ENCODE measurements around the gene C1QTNF6. TPM values are rescaled to one million over a fixed set of nuclear protein-coding genes. Genes with fewer than 3 reads are reported as not detected.
A peak's percentile ranks its signal among the peaks of the same experiment; 100 is the strongest.

C1QTNF6 gene
- total and polyA plus RNA-seq, 2 experiments from 2014 or later, result 10.4 to 16.4 TPM

GRCh38 chr22:37167176-37167980 is 20.7 kb downstream of the C1QTNF6 start:
- Histone ChIP-seq H3K9me3 (ENCODE audit: low read depth) (no peaks in the 10 kb centered on the region), H3K36me3 (no peaks in the 10 kb centered on the region), H3K27me3 (no peaks in the 10 kb centered on the region), H3K27ac (no peak overlapping the region), H3K4me3 (no peak overlapping the region), H3K4me1 (ENCODE audit: low read depth) (no peaks in the 10 kb centered on the region)
- no peak for DNase-seq (ENCODE audit: low read depth in 1 of 2, low spot score in 1 of 2)
- no peak for TF ChIP-seq CTCF (IDR thresholded peaks at IDR 0.05; ENCODE audit: low read depth, low read length)

GRCh38 chr22:37166675-37167066 is 21.4 kb downstream of the C1QTNF6 start:
- Histone ChIP-seq H3K36me3 (no peaks in the 10 kb centered on the region), H3K4me1 (ENCODE audit: low read depth) (no peaks in the 10 kb centered on the region), H3K4me3 (no peak overlapping the region), H3K27me3 (no peaks in the 10 kb centered on the region), H3K27ac (no peak overlapping the region), H3K9me3 (ENCODE audit: low read depth) (no peaks in the 10 kb centered on the region)
- peak; percentile 94 for TF ChIP-seq CTCF (IDR thresholded peaks at IDR 0.05; ENCODE audit: low read depth, low read length)
- peak; percentile 80 to 84 for DNase-seq (ENCODE audit: low read depth in 1 of 2, low spot score in 1 of 2)

DNA sequence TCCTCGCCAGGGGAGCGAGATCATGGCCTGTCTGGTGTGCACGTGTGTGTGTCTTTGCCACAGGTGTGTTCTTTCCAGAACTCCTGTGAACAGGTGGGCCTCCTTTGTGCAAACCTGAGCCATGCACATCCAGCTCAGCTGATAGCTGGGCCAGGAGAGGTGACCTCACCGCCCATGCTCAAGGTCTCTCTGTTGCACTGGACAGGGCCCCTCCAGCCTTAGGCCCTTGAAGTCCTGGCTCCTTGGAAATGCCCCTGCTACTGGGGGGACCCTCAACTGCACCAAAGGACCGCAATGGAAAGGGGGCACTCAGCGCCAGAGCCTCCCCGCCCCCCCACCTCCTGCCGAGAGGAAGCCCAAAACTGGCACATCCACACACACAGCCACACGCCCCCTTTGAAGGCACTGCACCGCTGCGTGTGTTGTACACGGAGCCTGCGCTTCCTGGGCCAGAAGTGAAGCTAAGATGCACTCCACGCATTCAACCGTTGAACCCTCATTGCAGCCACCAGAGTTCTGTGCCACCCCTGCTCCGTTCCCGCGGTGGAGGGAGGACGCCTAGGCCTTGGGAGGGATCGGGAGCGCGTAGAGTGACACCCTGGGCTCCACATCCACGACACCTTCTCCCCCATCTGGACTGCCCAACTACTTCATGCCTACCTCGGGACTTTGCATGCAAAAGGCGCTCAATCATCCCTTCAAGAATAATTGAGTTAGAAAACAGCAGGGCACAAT is 21.9 kb downstream of the C1QTNF6 start:
- no peaks in the 10 kb centered on the region for H3K36me3 ChIP-seq
- no peak for DNase-seq (ENCODE audit: low read depth in 1 of 2, low spot score in 1 of 2)
- H3K4me1 ChIP-seq (ENCODE audit: low read depth), result no peaks in the 10 kb centered on the region
- no peaks in the 10 kb centered on the region for H3K27me3 ChIP-seq
- H3K27ac ChIP-seq, result no peak overlapping the region
- no peak for TF ChIP-seq CTCF (IDR thresholded peaks at IDR 0.05; ENCODE audit: low read depth, low read length)
- no peak overlapping the region for H3K4me3 ChIP-seq
- no peaks in the 10 kb centered on the region for H3K9me3 ChIP-seq (ENCODE audit: low read depth)

- no peak for TF ChIP-seq CTCF (IDR thresholded peaks at IDR 0.05; ENCODE audit: low read depth, low read length)
- H3K27me3 ChIP-seq, result no peaks in the 10 kb centered on the region
- no peaks in the 10 kb centered on the region for H3K4me1 ChIP-seq (ENCODE audit: low read depth)
- H3K9me3 ChIP-seq (ENCODE audit: low read depth), result no peaks in the 10 kb centered on the region
- no peak overlapping the region for H3K4me3 ChIP-seq
- no peak overlapping the region for H3K27ac ChIP-seq
- H3K36me3 ChIP-seq, result no peaks in the 10 kb centered on the region
- no peak for DNase-seq (ENCODE audit: low read depth in 1 of 2, low spot score in 1 of 2)
Measured at GRCh38 chr22:37165066-37165465, 23.0 kb downstream of the C1QTNF6 start.

- no peaks in the 10 kb centered on the region for H3K4me1 ChIP-seq (ENCODE audit: low read depth)
- H3K36me3 ChIP-seq, result no peaks in the 10 kb centered on the region
- no peaks in the 10 kb centered on the region for H3K27me3 ChIP-seq
- no peak overlapping the region for H3K27ac ChIP-seq
- no peak for TF ChIP-seq CTCF (IDR thresholded peaks at IDR 0.05; ENCODE audit: low read depth, low read length)
- DNase-seq (ENCODE audit: low read depth in 1 of 2, low spot score in 1 of 2), result no peak
- H3K9me3 ChIP-seq (ENCODE audit: low read depth), result no peaks in the 10 kb centered on the region
- no peak overlapping the region for H3K4me3 ChIP-seq
Measured at GRCh38 chr22:37164505-37164887, 23.6 kb downstream of the C1QTNF6 start.

All from cardiac muscle cell (in vitro differentiated cells and primary cell).